Stomach (tissue), 9 donors: Measurements from ENCODE around the gene MAJIN. TPM values are rescaled to one million over a fixed set of nuclear protein-coding genes. Genes with fewer than 3 reads are reported as not detected.
A peak's percentile ranks its signal among the peaks of the same experiment; 100 is the strongest.
"Not testable (repeated sequence)": the region's sequence is repeated elsewhere in the genome, so short reads cannot be mapped to it uniquely, and the experiment has no call there.

Source experiments
- DNase-seq, 2 donors: peaks; one replicate each; pipeline versions ENCODE4 v3.0.0 to v3.0.0-alpha.2; 2013 to 2019
- H3K27ac ChIP-seq, 5 donors: fragments of 200-600 bp in 4 of 5; sonication (generic) in 4 of 5; one replicate each; pipeline ENCODE4 v1.5.1; 2013 to 2019; ENCODE audit warnings: mild to moderate bottlenecking in 1 of 5, moderate library complexity in 1 of 5
- H3K27me3 ChIP-seq, 3 donors: fragments of 200-600 bp; sonication (generic); one replicate each; pipeline ENCODE4 v1.5.1; 2017 to 2019; ENCODE audit warnings: mixed run types in 1 of 3
- H3K36me3 ChIP-seq, 4 donors: fragments of 200-600 bp; sonication (generic); 1 replicate in 3 of 4; 2 replicates in 1 of 4; pipeline ENCODE4 v1.5.1; 2016 to 2019
- H3K4me1 ChIP-seq, 4 donors: fragments of 200-600 bp; sonication (generic); one replicate each; pipeline ENCODE4 v1.5.1; 2016 to 2019
- H3K4me3 ChIP-seq, 4 donors: fragments of 200-600 bp; sonication (generic) in 3 of 4; one replicate each; pipeline ENCODE4 v1.5.1; 2016 to 2019; ENCODE audit warnings: mild to moderate bottlenecking in 1 of 4
- H3K9me3 ChIP-seq, 4 donors: fragments of 200-600 bp; sonication (generic); one replicate each; pipeline ENCODE4 v1.5.1; 2016 to 2019
- EP300 ChIP-seq: sonication (generic); formaldehyde crosslinking; IDR thresholded peaks from one replicate; pipeline ENCODE4 v1.6.1; 2017; ENCODE audit warnings: antibody characterized with exemption
- POLR2A ChIP-seq, 4 donors: fragments of 450-650 bp; IDR thresholded peaks; one replicate each; pipeline ENCODE4 v1.6.1; 2016; ENCODE audit warnings: antibody characterized with exemption in 4 of 4, control low read depth in 2 of 4, mild to moderate bottlenecking in 1 of 4, moderate library complexity in 1 of 4
- POLR2AphosphoS5 ChIP-seq, 3 donors: sonication (generic); formaldehyde crosslinking; IDR thresholded peaks; one replicate each; pipeline ENCODE4 v1.6.1; 2016; ENCODE audit warnings: antibody characterized with exemption in 3 of 3
- WGBS, 5 donors: extraction: QIAGEN DNeasy Blood & Tissue Kit in 3 of 5; methylation state at CpG; one replicate each; pipeline versions ENCODE4 v1.1.5 to v1.1.7; 2013 to 2018; 5-methylcytosine and 5-hydroxymethylcytosine counted together
- intact Hi-C: fragments of 100-400 bp; cut with DNase I; formaldehyde crosslinking; loops from one replicate; pipeline ENCODE4 v1.15.1; 2023; ENCODE audit warnings: low total_unique reads
- polyA plus RNA-seq, 3 donors: library from polyadenylated mRNA; stranded (reverse); fragments of 200-250 nt; gene quantifications; one replicate each; pipeline ENCODE4 v1.2.3, GENCODE V29; 2013
- total RNA-seq, 5 donors: library from RNA; depleted of rRNA; stranded (reverse); fragments of >200 nt; gene quantifications; one replicate each; pipeline versions ENCODE4 v1.1.0 to v1.2.3, GENCODE V29; 2014 to 2016
- TF ChIP-seq, protein P1 (sequence below), 7 experiments: fragments of 450-650 bp in 4 of 7; fragments of 200-600 bp in 3 of 7; sonication (generic) in 3 of 7; IDR thresholded peaks; one replicate each; pipeline ENCODE4 v1.5.1; 2016 to 2019; ENCODE audit warnings: antibody characterized with exemption in 7 of 7, control low read depth in 2 of 7, mild to moderate bottlenecking in 1 of 7
- donor health status: healthy with polysubstance abuse.
- donor health status: Bipolar disorder and iron deficiency.
- donor health status: healthy.

Gene MAJIN
- total and polyA plus RNA-seq, 8 donors, result 0.20 TPM; not detected in 7

DNA sequence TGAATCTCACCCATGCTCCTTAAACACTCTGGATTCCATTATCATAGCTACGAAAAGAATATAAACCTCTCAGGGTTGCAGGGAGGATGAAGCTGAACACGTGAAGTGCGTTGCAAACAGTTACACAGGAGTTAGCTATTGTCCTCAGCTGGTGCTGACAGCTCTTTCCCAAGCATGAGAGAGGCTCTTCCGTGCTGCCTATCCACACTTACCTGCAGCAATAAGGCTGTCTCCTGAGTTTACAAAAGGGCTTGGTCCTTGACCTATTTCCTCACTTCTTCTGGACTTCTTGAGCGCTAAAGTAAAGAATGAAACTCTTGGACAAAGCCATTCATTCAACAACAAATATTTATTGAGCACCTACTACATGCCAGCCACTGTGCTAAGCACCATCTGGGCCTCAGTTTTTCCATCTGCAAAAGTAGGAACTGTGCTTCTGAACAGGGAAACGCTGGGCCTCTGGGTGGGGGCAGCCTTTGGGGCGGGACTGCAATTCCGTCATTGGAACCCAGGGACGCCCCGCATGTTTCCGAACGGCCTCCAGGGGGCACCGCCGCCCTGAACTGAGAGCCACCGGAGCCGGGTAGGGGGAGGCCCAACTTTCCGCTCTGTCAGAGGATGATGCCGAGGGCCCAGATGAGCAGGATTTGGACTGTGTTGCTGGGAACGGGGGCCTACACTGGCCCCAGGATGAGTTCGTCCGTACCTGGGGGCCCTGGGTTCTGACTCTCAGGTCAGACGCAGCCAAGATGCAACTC lies 41.4 kb upstream of the MAJIN start:
- peaks cover 12 to 32% (median 29%) of the 10 kb centered on the region in 4 donors for H3K4me1 ChIP-seq
- WGBS, 5 donors, result 11 to 29% (median 12%) methylated on average over 9 to 22 of the region's 22 CpGs
- DNase-seq, result peak; percentile 93 to 97
- peaks cover 0 to 8% (median 3%) of the 10 kb centered on the region in 4 donors for H3K36me3 ChIP-seq
- no peak for TF ChIP-seq POLR2A (IDR thresholded peaks at IDR 0.05)
- TF ChIP-seq EP300, result no peak
- TF ChIP-seq, protein P1, sequence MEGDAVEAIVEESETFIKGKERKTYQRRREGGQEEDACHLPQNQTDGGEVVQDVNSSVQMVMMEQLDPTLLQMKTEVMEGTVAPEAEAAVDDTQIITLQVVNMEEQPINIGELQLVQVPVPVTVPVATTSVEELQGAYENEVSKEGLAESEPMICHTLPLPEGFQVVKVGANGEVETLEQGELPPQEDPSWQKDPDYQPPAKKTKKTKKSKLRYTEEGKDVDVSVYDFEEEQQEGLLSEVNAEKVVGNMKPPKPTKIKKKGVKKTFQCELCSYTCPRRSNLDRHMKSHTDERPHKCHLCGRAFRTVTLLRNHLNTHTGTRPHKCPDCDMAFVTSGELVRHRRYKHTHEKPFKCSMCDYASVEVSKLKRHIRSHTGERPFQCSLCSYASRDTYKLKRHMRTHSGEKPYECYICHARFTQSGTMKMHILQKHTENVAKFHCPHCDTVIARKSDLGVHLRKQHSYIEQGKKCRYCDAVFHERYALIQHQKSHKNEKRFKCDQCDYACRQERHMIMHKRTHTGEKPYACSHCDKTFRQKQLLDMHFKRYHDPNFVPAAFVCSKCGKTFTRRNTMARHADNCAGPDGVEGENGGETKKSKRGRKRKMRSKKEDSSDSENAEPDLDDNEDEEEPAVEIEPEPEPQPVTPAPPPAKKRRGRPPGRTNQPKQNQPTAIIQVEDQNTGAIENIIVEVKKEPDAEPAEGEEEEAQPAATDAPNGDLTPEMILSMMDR (IDR thresholded peaks at IDR 0.05), result peak in 5 of 7 experiments; percentile 52 to 88 (median 77)
- peak in 2 of 3 donors; percentile 72 to 79 for TF ChIP-seq POLR2AphosphoS5 (IDR thresholded peaks at IDR 0.05)
- H3K27ac ChIP-seq, result peak overlapping the region; percentile 97 to 100 (median 99)
- H3K4me3 ChIP-seq, result peak overlapping the region; percentile 64 to 84 (median 79)
- H3K9me3 ChIP-seq, result no peaks in the 10 kb centered on the region
- H3K27me3 ChIP-seq, result no peaks in the 10 kb centered on the region
- intact Hi-C loops, result no loop called here

DNA sequence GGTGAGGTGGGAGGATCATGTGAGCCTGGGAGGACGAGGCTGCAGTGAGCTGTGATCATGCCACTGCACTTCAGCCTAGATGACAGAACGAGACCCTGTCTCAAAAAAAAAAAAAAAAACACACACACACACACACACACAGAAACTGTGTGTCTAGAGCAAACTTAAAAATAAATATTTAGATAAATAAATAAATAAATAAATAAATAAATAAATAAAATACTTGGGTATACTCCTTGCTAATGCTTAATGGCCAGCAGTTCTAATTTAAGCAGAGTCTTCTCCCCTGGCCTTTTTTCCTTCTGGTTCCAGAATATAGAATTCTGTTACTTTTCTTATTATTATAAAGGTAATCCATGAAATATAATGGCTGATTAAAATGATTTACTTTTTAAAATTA lies 37.0 kb upstream of the MAJIN start:
- no peaks in the 10 kb centered on the region for H3K27me3 ChIP-seq
- no peak overlapping the region for H3K4me3 ChIP-seq
- intact Hi-C loops, result no loop called here
- no peak overlapping the region for H3K27ac ChIP-seq
- TF ChIP-seq POLR2A (IDR thresholded peaks at IDR 0.05) (no peak), POLR2AphosphoS5 (IDR thresholded peaks at IDR 0.05) (no peak), EP300 (no peak)
- TF ChIP-seq, protein P1 (IDR thresholded peaks at IDR 0.05), result no peak
- H3K36me3 ChIP-seq, result no peaks in the 10 kb centered on the region
- WGBS, 5 donors, result 74 to 84% (median 82%) methylated on average over 2 of the region's 2 CpGs
- H3K4me1 ChIP-seq, result peaks cover 5 to 12% (median 8%) of the 10 kb centered on the region in 4 donors
- H3K9me3 ChIP-seq, result no peaks in the 10 kb centered on the region
- DNase-seq, result no peak

DNA sequence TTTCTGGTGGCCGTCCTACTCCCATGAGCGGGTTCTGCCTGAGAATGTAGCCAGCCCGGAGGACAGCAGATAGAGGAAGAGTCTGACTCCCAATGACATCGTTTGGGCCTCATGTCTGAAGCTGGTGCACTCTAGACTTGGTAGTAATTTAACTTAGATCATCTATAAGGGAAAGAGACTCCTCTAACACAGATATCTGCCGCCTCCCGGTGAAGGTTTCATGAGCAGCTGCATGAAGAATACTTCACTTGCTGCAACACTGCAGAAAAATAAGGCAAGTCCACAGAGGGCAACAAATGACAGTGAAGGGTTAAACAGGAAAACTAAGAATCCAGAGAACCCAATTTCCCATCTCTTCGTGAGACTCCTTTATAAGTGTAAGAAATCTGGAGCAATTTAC lies 36.1 kb upstream of the MAJIN start:
- TF ChIP-seq, protein P1 (IDR thresholded peaks at IDR 0.05), result no peak
- TF ChIP-seq POLR2AphosphoS5 (IDR thresholded peaks at IDR 0.05) (no peak), POLR2A (IDR thresholded peaks at IDR 0.05) (no peak), EP300 (no peak)
- Histone ChIP-seq H3K4me1 (peaks cover 2 to 4% (median 4%) of the 10 kb centered on the region in 4 donors), H3K27me3 (no peaks in the 10 kb centered on the region), H3K36me3 (no peaks in the 10 kb centered on the region), H3K9me3 (no peaks in the 10 kb centered on the region), H3K4me3 (no peak overlapping the region), H3K27ac (no peak overlapping the region)
- no peak for DNase-seq
- 74 to 82% (median 78%) methylated on average over 7 of the region's 7 CpGs for WGBS, 5 donors
- intact Hi-C loops, result no loop called here

DNA sequence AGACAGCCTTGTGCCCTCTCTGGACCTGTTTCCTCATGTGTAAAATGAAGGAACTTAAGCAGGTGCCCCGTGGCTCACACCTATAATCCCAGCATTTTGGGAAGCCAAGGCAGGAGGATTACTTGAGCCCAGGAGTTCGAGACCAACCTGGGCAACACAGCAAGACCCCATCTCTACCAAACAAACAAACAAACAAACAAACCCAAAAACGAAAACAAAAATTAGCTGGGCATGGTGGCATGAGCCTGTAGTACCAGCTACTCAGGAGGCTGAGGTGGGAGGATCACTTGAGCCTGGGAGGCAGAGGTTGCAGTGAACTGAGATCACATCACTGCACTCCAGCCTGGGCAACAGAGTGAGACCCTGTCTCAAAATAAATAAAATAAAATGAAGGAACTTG lies 32.1 kb upstream of the MAJIN start:
- H3K36me3 ChIP-seq, H3K9me3 ChIP-seq, intact Hi-C loops, H3K27ac ChIP-seq, DNase-seq, H3K4me3 ChIP-seq, H3K27me3 ChIP-seq, H3K4me1 ChIP-seq: not testable (repeated sequence)
- 56 to 70% (median 65%) methylated on average over 3 of the region's 3 CpGs for WGBS, 5 donors

DNA sequence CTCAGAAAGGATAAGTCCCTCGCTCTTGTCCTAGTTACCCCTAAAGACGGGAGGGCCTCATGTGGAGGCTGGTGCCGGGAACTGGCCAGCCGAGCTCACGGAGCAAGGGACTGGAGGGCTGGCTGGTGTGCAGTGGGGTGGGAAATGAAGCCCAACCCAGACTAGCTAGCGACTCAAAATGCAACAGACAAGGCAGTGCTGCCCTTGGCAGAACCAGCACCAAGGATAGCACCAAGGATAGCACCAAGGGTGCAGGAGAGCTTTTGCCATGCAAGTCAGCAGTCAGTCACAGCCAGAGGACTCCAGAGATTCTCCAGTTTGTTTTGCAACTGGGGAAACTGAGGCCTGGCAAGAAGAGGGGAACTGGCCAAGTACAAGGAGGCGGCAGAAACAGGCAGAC lies 31.4 kb upstream of the MAJIN start:
- TF ChIP-seq, protein P1 (IDR thresholded peaks at IDR 0.05), result no peak
- TF ChIP-seq POLR2AphosphoS5 (IDR thresholded peaks at IDR 0.05) (no peak), POLR2A (IDR thresholded peaks at IDR 0.05) (no peak), EP300 (no peak)
- Histone ChIP-seq H3K27me3 (no peaks in the 10 kb centered on the region), H3K4me3 (no peak overlapping the region), H3K36me3 (no peaks in the 10 kb centered on the region), H3K9me3 (no peaks in the 10 kb centered on the region), H3K4me1 (no peaks in the 10 kb centered on the region), H3K27ac (no peak overlapping the region)
- no peak for DNase-seq
- WGBS, 5 donors, result 63 to 74% (median 74%) methylated on average over 7 of the region's 7 CpGs
- intact Hi-C loops, result no loop called here
